NCI-H460 (cell line): ENCODE results near the gene ABHD12. TPM values are rescaled to one million over a fixed set of nuclear protein-coding genes. Genes with fewer than 3 reads are reported as not detected.

Experiments
- DNase-seq: peaks from one replicate; pipeline ENCODE4 v3.0.0-alpha.2; 2016; ENCODE audit warnings: low read depth; ENCODE audit errors: extremely low read depth
- total RNA-seq: library from RNA; depleted of rRNA; stranded (reverse); fragments of >200 nt; shearing (Covaris generic); gene quantifications from 2 replicates; pipeline ENCODE4 v1.2.3, GENCODE V29; 2014

The ABHD12 gene
- total RNA-seq, 1 experiment from 2014 or later: 25.9 TPM

- no peak for DNase-seq
These were observed 81.0 kb downstream of the ABHD12 start for GRCh38 chr20:25309395-25310267.

- DNase-seq: no peak
These were observed 81.8 kb downstream of the ABHD12 start for GRCh38 chr20:25308671-25309394.

GRCh38 chr20:25308083-25308491 is 82.5 kb downstream of the ABHD12 start:
- no peak for DNase-seq

GRCh38 chr20:25306991-25307903 is 83.4 kb downstream of the ABHD12 start:
- no peak for DNase-seq

- no peak for DNase-seq
These were observed 86.5 kb downstream of the ABHD12 start for GRCh38 chr20:25304025-25304549.

- DNase-seq: no peak
These were observed 87.2 kb downstream of the ABHD12 start for GRCh38 chr20:25303292-25304024.

- no peak for DNase-seq
These were observed 88.0 kb downstream of the ABHD12 start for GRCh38 chr20:25302596-25302995.

- DNase-seq: no peak
These were observed 89.2 kb downstream of the ABHD12 start for GRCh38 chr20:25301357-25301920.

- DNase-seq: no peak
These were observed 90.0 kb downstream of the ABHD12 start for GRCh38 chr20:25300496-25301170.

- DNase-seq: no peak
These were observed 90.8 kb downstream of the ABHD12 start for GRCh38 chr20:25299806-25300205.

- no peak for DNase-seq
These were observed 93.3 kb downstream of the ABHD12 start for GRCh38 chr20:25297141-25297905.

- DNase-seq: no peak
These were observed 94.2 kb downstream of the ABHD12 start for GRCh38 chr20:25296094-25297093.

GRCh38 chr20:25295386-25296093 is 95.1 kb downstream of the ABHD12 start:
- DNase-seq: no peak

GRCh38 chr20:25294459-25295385 is 95.9 kb downstream of the ABHD12 start:
- peak; percentile 40 for DNase-seq

GRCh38 chr20:25293910-25294458 is 96.7 kb downstream of the ABHD12 start:
- DNase-seq: no peak
